ENCODE data around the gene SEMA5B. TPM values are rescaled to one million over a fixed set of nuclear protein-coding genes. Genes with fewer than 3 reads are reported as not detected.

SEMA5B gene
- total and polyA plus RNA-seq, 4 donors = 0.20 to 1.1 (median 0.23) TPM

DNA sequence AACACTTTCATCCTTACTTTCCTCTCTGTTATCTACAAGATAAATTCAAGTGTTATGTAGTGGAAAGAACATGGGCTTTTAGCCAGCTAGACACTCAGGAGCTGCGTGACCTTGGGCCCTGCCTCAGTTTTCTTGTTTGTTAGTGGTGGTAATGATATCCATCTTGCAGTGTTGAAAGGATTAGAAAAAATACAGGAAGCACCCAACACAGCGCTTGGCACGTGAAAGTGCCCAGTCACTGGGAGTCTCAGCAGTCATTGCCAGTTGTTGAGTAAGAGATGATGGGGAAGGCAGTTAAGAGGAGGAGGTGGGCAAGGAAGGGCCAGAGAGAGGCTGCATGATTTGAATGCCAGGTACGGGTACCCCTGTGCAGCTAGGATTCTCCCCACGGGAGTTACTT, 44.6 kb upstream of the SEMA5B start:
- peaks cover 20 to 77% (median 59%) of the 10 kb centered on the region in 4 donors for H3K4me1 ChIP-seq (ENCODE audit: control insufficient read depth in 4 of 4, insufficient read depth in 4 of 4, low read length in 3 of 4)
- peak overlapping the region in 1 of 2 donors; percentile 32 for H3K27ac ChIP-seq (ENCODE audit: low read depth in 1 of 2, low read length in 2 of 2)
- 63% methylated on average over 5 of the region's 5 CpGs for WGBS
- TF ChIP-seq ZBTB33 (IDR thresholded peaks at IDR 0.05) (no peak), SP1 (IDR thresholded peaks at IDR 0.05) (no peak), RXRA (IDR thresholded peaks at IDR 0.05) (no peak), RAD21 (IDR thresholded peaks at IDR 0.05) (no peak), MAX (IDR thresholded peaks at IDR 0.05) (no peak), YY1 (IDR thresholded peaks at IDR 0.05) (no peak), JUND (IDR thresholded peaks at IDR 0.05) (no peak), NR2F2 (IDR thresholded peaks at IDR 0.05) (no peak)
- TF ChIP-seq, protein P1, sequence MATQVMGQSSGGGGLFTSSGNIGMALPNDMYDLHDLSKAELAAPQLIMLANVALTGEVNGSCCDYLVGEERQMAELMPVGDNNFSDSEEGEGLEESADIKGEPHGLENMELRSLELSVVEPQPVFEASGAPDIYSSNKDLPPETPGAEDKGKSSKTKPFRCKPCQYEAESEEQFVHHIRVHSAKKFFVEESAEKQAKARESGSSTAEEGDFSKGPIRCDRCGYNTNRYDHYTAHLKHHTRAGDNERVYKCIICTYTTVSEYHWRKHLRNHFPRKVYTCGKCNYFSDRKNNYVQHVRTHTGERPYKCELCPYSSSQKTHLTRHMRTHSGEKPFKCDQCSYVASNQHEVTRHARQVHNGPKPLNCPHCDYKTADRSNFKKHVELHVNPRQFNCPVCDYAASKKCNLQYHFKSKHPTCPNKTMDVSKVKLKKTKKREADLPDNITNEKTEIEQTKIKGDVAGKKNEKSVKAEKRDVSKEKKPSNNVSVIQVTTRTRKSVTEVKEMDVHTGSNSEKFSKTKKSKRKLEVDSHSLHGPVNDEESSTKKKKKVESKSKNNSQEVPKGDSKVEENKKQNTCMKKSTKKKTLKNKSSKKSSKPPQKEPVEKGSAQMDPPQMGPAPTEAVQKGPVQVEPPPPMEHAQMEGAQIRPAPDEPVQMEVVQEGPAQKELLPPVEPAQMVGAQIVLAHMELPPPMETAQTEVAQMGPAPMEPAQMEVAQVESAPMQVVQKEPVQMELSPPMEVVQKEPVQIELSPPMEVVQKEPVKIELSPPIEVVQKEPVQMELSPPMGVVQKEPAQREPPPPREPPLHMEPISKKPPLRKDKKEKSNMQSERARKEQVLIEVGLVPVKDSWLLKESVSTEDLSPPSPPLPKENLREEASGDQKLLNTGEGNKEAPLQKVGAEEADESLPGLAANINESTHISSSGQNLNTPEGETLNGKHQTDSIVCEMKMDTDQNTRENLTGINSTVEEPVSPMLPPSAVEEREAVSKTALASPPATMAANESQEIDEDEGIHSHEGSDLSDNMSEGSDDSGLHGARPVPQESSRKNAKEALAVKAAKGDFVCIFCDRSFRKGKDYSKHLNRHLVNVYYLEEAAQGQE (IDR thresholded peaks at IDR 0.05) = no peak
- TF ChIP-seq, protein P2, sequence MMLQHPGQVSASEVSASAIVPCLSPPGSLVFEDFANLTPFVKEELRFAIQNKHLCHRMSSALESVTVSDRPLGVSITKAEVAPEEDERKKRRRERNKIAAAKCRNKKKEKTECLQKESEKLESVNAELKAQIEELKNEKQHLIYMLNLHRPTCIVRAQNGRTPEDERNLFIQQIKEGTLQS (IDR thresholded peaks at IDR 0.05) = no peak
- no peaks in the 10 kb centered on the region for H3K27me3 ChIP-seq (ENCODE audit: control insufficient read depth in 4 of 4, insufficient read depth in 4 of 4, low read length in 3 of 4)
- no peak overlapping the region for H3K4me3 ChIP-seq (ENCODE audit: low read depth in 1 of 3, low read length in 3 of 3)
- no peaks in the 10 kb centered on the region for H3K36me3 ChIP-seq (ENCODE audit: control insufficient read depth in 4 of 4, insufficient read depth in 3 of 4, low read depth in 1 of 4, low read length in 3 of 4)
- no peaks in the 10 kb centered on the region for H3K9me3 ChIP-seq (ENCODE audit: control insufficient read depth in 4 of 4, low read length in 3 of 4)
- H3K9ac ChIP-seq (ENCODE audit: low read depth in 1 of 2, low read length in 2 of 2) = no peak overlapping the region
- DNase-seq (ENCODE audit: low spot score) = no peak

DNA sequence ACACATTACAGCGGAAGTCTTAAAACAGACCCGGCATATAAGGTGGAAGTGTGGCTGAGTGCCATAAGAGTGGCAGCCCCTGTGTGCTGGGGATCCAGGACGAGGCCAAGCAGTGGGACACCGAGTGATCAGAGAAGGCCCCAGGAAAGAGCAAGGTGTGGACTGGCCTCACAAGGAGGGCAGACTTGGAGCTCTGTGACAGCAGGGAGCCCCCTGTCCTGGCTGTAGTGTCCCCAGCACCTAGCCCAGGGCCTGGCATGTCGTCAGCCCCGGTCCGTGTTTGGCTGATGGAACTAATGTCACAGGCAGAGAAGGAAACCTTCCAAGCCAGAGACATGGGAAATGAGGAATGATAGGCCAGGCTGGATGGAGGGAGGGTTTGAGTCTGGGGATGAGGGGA, 44.0 kb upstream of the SEMA5B start:
- no peak for DNase-seq (ENCODE audit: low spot score)
- H3K36me3 ChIP-seq (ENCODE audit: control insufficient read depth in 4 of 4, insufficient read depth in 3 of 4, low read depth in 1 of 4, low read length in 3 of 4) = no peaks in the 10 kb centered on the region
- peaks cover 17 to 74% (median 54%) of the 10 kb centered on the region in 4 donors for H3K4me1 ChIP-seq (ENCODE audit: control insufficient read depth in 4 of 4, insufficient read depth in 4 of 4, low read length in 3 of 4)
- 69% methylated on average over 7 of the region's 7 CpGs for WGBS
- peak overlapping the region in 1 of 2 donors; percentile 24 for H3K9ac ChIP-seq (ENCODE audit: low read depth in 1 of 2, low read length in 2 of 2)
- H3K4me3 ChIP-seq (ENCODE audit: low read depth in 1 of 3, low read length in 3 of 3) = no peak overlapping the region
- H3K9me3 ChIP-seq (ENCODE audit: control insufficient read depth in 4 of 4, low read length in 3 of 4) = no peaks in the 10 kb centered on the region
- TF ChIP-seq FOXA2 (IDR thresholded peaks at IDR 0.05) (no peak), SP1 (IDR thresholded peaks at IDR 0.05) (no peak), RXRA (IDR thresholded peaks at IDR 0.05) (no peak), GABPA (IDR thresholded peaks at IDR 0.05 in 1 of 2, conservative IDR thresholded peaks at IDR 0.05 in 1 of 2) (no peak), YY1 (IDR thresholded peaks at IDR 0.05) (no peak), HNF4A (conservative IDR thresholded peaks at IDR 0.05) (no peak), RAD21 (IDR thresholded peaks at IDR 0.05) (no peak), EGR1 (IDR thresholded peaks at IDR 0.05; ENCODE audit: low read depth in 2 of 2) (no peak), FOXA1 (IDR thresholded peaks at IDR 0.05) (no peak), HNF4G (IDR thresholded peaks at IDR 0.05) (no peak), TAF1 (conservative IDR thresholded peaks at IDR 0.05) (no peak)
- TF ChIP-seq, protein P3, sequence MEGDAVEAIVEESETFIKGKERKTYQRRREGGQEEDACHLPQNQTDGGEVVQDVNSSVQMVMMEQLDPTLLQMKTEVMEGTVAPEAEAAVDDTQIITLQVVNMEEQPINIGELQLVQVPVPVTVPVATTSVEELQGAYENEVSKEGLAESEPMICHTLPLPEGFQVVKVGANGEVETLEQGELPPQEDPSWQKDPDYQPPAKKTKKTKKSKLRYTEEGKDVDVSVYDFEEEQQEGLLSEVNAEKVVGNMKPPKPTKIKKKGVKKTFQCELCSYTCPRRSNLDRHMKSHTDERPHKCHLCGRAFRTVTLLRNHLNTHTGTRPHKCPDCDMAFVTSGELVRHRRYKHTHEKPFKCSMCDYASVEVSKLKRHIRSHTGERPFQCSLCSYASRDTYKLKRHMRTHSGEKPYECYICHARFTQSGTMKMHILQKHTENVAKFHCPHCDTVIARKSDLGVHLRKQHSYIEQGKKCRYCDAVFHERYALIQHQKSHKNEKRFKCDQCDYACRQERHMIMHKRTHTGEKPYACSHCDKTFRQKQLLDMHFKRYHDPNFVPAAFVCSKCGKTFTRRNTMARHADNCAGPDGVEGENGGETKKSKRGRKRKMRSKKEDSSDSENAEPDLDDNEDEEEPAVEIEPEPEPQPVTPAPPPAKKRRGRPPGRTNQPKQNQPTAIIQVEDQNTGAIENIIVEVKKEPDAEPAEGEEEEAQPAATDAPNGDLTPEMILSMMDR (IDR thresholded peaks at IDR 0.05; ENCODE audit: low read depth, low read length, missing input control) = no peak
- TF ChIP-seq, protein P2 (IDR thresholded peaks at IDR 0.05) = no peak
- TF ChIP-seq, protein P1 (IDR thresholded peaks at IDR 0.05) = no peak
- peak overlapping the region; percentile 8 to 27 for H3K27ac ChIP-seq (ENCODE audit: low read depth in 1 of 2, low read length in 2 of 2)
- no peaks in the 10 kb centered on the region for H3K27me3 ChIP-seq (ENCODE audit: control insufficient read depth in 4 of 4, insufficient read depth in 4 of 4, low read length in 3 of 4)

Measured in liver (tissue), 9 donors.